ENCODE measurements around the gene TMEM88.
"Not testable (repeated sequence)": the region's sequence is repeated elsewhere in the genome, so short reads cannot be mapped to it uniquely, and the experiment has no call there.

Gene TMEM88

GRCh38 chr17:7856811-7857712 lies 2.2 kb downstream of the TMEM88 start, which contains the start of gene NAA38:
Gene NAA38 (minus strand): TSS chr17:7857559. CDS start chr17:7857463, 96 bp downstream.
- peak; percentile 95 for DNase-seq

- DNase-seq, result peak; percentile 82
Measured at GRCh38 chr17:7857713-7858521, 3.1 kb downstream of the TMEM88 start, which contains the start of gene CYB5D1. Gene CYB5D1 (plus strand): TSS chr17:7858003. CDS start chr17:7858135, 132 bp downstream.

- DNase-seq, result no peak
Measured at GRCh38 chr17:7858522-7858810, 3.6 kb downstream of the TMEM88 start.

GRCh38 chr17:7859028-7859427 lies 4.2 kb downstream of the TMEM88 start:
- DNase-seq, result no peak

GRCh38 chr17:7862692-7863437 lies 8.0 kb downstream of the TMEM88 start:
- no peak for DNase-seq

GRCh38 chr17:7864384-7864783 lies 9.5 kb downstream of the TMEM88 start:
- DNase-seq, result not testable (repeated sequence)

- DNase-seq, result no peak
Measured at GRCh38 chr17:7864995-7865650, 10.3 kb downstream of the TMEM88 start.

GRCh38 chr17:7867881-7868329 lies 13.0 kb downstream of the TMEM88 start:
- DNase-seq, result no peak

- DNase-seq, result no peak
Measured at GRCh38 chr17:7873051-7873450, 18.2 kb downstream of the TMEM88 start.

GRCh38 chr17:7875804-7876370 lies 21.0 kb downstream of the TMEM88 start:
- no peak for DNase-seq

GRCh38 chr17:7878234-7878633 lies 23.4 kb downstream of the TMEM88 start:
- no peak for DNase-seq

- DNase-seq, result no peak
Measured at GRCh38 chr17:7880076-7880868, 25.4 kb downstream of the TMEM88 start.

GRCh38 chr17:7881276-7882054 lies 26.6 kb downstream of the TMEM88 start:
- no peak for DNase-seq

- peak; percentile 3 for DNase-seq
Measured at GRCh38 chr17:7882068-7882467, 27.2 kb downstream of the TMEM88 start.

- no peak for DNase-seq
Measured at GRCh38 chr17:7882629-7883028, 27.8 kb downstream of the TMEM88 start.

GRCh38 chr17:7883781-7884386 lies 29.0 kb downstream of the TMEM88 start:
- DNase-seq, result no peak

GRCh38 chr17:7884581-7885366 lies 29.9 kb downstream of the TMEM88 start:
- no peak for DNase-seq

- DNase-seq, result no peak
Measured at GRCh38 chr17:7885367-7886226, 30.7 kb downstream of the TMEM88 start.

All from DMS153 (cell line).